A204.1 (cell line): ENCODE measurements around the gene IL13.

ENCODE experiments used
- FAIRE-seq: peaks from 2 replicates; lab custom pipeline; 2012; peaks lifted over from hg19 to GRCh38; lab: Jason Lieb, UNC

IL13 gene

GRCh38 chr5:132673488-132673887 lies 15.5 kb downstream of the IL13 start:
- FAIRE-seq, result no peak

- no peak for FAIRE-seq
Measured at GRCh38 chr5:132673939-132674630, 16.1 kb downstream of the IL13 start, which contains the start of gene IL4. IL4 (plus strand) TSS chr5:132673989; CDS start chr5:132674051, 62 bp downstream.

GRCh38 chr5:132674671-132675506 lies 16.9 kb downstream of the IL13 start:
- no peak for FAIRE-seq

GRCh38 chr5:132675936-132676689 lies 18.1 kb downstream of the IL13 start:
- no peak for FAIRE-seq

- FAIRE-seq, result no peak
Measured at GRCh38 chr5:132677191-132677590, 19.2 kb downstream of the IL13 start.

- no peak for FAIRE-seq
Measured at GRCh38 chr5:132677682-132678400, 19.9 kb downstream of the IL13 start.

GRCh38 chr5:132678735-132679134 lies 20.8 kb downstream of the IL13 start:
- no peak for FAIRE-seq

GRCh38 chr5:132679166-132679565 lies 21.2 kb downstream of the IL13 start:
- no peak for FAIRE-seq

- no peak for FAIRE-seq
Measured at GRCh38 chr5:132679717-132680380, 21.9 kb downstream of the IL13 start.

GRCh38 chr5:132680780-132681475 lies 23.0 kb downstream of the IL13 start:
- no peak for FAIRE-seq

- FAIRE-seq, result no peak
Measured at GRCh38 chr5:132681476-132681831, 23.5 kb downstream of the IL13 start.

- FAIRE-seq, result no peak
Measured at GRCh38 chr5:132681983-132682382, 24.0 kb downstream of the IL13 start.

GRCh38 chr5:132684491-132684890 lies 26.5 kb downstream of the IL13 start:
- FAIRE-seq, result no peak

GRCh38 chr5:132684922-132685720 lies 27.1 kb downstream of the IL13 start:
- FAIRE-seq, result no peak

GRCh38 chr5:132686193-132686592 lies 28.2 kb downstream of the IL13 start:
- FAIRE-seq, result no peak

- no peak for FAIRE-seq
Measured at GRCh38 chr5:132687995-132688394, 30.0 kb downstream of the IL13 start.

- FAIRE-seq, result no peak
Measured at GRCh38 chr5:132688536-132689339, 30.8 kb downstream of the IL13 start.

GRCh38 chr5:132689513-132689912 lies 31.5 kb downstream of the IL13 start:
- no peak for FAIRE-seq

GRCh38 chr5:132690156-132690555 lies 32.2 kb downstream of the IL13 start:
- FAIRE-seq, result no peak
